Endodermal cell (in vitro differentiated cells): ENCODE data around the gene HPGD. TPM values are rescaled to one million over a fixed set of nuclear protein-coding genes. Genes with fewer than 3 reads are reported as not detected.

Experiments
- DNase-seq: peaks from one replicate; pipeline ENCODE4 v3.0.0-alpha.2; 2017
- H3K27ac ChIP-seq: 2 replicates; pipeline ENCODE4 v1.5.1; 2013; ENCODE audit warnings: mild to moderate bottlenecking, low read depth, low read length, moderate library complexity
- H3K27me3 ChIP-seq: 2 replicates; pipeline ENCODE4 v1.6.1; 2013; ENCODE audit warnings: mild to moderate bottlenecking, low read length, moderate library complexity; ENCODE audit not compliant: insufficient read depth, control insufficient read depth, poor library complexity, severe bottlenecking
- H3K36me3 ChIP-seq: 2 replicates; pipeline ENCODE4 v1.7.0; 2013; ENCODE audit warnings: mild to moderate bottlenecking, low read length, moderate library complexity; ENCODE audit not compliant: control insufficient read depth, insufficient read depth
- H3K4me1 ChIP-seq: one replicate; pipeline ENCODE4 v1.7.0; 2013; ENCODE audit warnings: low read length; ENCODE audit not compliant: control insufficient read depth, insufficient read depth
- H3K4me3 ChIP-seq: 2 replicates; pipeline ENCODE4 v1.5.1; 2013; ENCODE audit warnings: mild to moderate bottlenecking, low read length, moderate library complexity
- H3K9ac ChIP-seq: 2 replicates; pipeline ENCODE4 v1.6.1; 2013; ENCODE audit warnings: mild to moderate bottlenecking, low read length, moderate library complexity; ENCODE audit not compliant: poor library complexity, severe bottlenecking; ENCODE audit errors: extremely low read depth
- H3K9me3 ChIP-seq: 2 replicates; pipeline ENCODE4 v1.6.1; 2013; ENCODE audit warnings: mild to moderate bottlenecking, low read length, moderate library complexity; ENCODE audit not compliant: control insufficient read depth
- H3K27ac Mint-ChIP-seq: 2 replicates; pipeline ENCODE4 v1.8.0; 2020; ENCODE audit warnings: mixed read lengths
- H3K27me3 Mint-ChIP-seq: 2 replicates; pipeline ENCODE4 v1.8.0; 2021; ENCODE audit warnings: mild to moderate bottlenecking, mixed read lengths; ENCODE audit not compliant: insufficient read depth
- H3K36me3 Mint-ChIP-seq: 2 replicates; pipeline ENCODE4 v1.8.0; 2020; ENCODE audit warnings: low read depth, mixed read lengths
- H3K4me1 Mint-ChIP-seq: 2 replicates; pipeline ENCODE4 v1.8.0; 2020; ENCODE audit warnings: mixed read lengths
- H3K4me3 Mint-ChIP-seq: 2 replicates; pipeline ENCODE4 v1.8.0; 2020; ENCODE audit warnings: mild to moderate bottlenecking, moderate library complexity, mixed read lengths
- H3K9me3 Mint-ChIP-seq: 2 replicates; pipeline ENCODE4 v1.8.0; 2020; ENCODE audit warnings: mild to moderate bottlenecking, mixed read lengths
- WGBS, 2 experiments: methylation state at CpG; one replicate each; pipeline versions ENCODE4 v1.1.5 to v1.1.7; 2013; ENCODE audit warnings: missing lambda C conversion rate in 2 of 2, mixed read lengths in 1 of 2; ENCODE audit not compliant: insufficient coverage in 1 of 2, insufficient read length in 1 of 2; 5-methylcytosine and 5-hydroxymethylcytosine counted together
- total RNA-seq, 2 donors: library from RNA; stranded (reverse); fragmentation: NEBNext Ultra II Directional in 1 of 2; extraction: Animal tissue kit (Norgen Biotek cat#: 25700) in 1 of 2; gene quantifications; 2 replicates in 1 of 2; 3 replicates in 1 of 2; pipeline ENCODE4 v1.2.1, GENCODE V29; 2021
- TF ChIP-seq, protein P1 (sequence below): fragments of 200-600 bp; sonication (generic); conservative IDR thresholded peaks from 2 replicates; pipeline ENCODE4 v1.5.0; 2021; ENCODE audit warnings: antibody characterized with exemption, mild to moderate bottlenecking

Gene HPGD
- total RNA-seq, 2 donors from 2014 or later, result 1.2 to 27.7 TPM

DNA sequence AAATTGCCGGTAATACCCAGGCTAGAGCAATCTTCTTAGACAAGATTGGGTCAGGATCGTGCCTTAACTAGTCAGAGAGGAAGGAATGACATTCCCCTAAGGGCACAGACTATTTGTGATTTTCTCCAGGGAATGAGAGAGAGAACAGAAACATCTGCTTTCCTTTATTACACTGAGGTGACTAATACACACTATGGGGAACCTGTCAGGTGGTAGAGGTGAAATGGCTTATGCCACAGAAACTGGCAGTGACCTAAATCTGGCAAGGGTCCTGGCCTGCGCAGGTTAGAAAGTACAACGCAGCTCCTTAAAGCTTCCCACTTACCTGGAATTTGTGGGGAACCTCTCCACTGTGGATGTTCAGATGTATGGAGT is 16.6 kb upstream of the HPGD start:
- no peak for DNase-seq
- TF ChIP-seq, protein P1, sequence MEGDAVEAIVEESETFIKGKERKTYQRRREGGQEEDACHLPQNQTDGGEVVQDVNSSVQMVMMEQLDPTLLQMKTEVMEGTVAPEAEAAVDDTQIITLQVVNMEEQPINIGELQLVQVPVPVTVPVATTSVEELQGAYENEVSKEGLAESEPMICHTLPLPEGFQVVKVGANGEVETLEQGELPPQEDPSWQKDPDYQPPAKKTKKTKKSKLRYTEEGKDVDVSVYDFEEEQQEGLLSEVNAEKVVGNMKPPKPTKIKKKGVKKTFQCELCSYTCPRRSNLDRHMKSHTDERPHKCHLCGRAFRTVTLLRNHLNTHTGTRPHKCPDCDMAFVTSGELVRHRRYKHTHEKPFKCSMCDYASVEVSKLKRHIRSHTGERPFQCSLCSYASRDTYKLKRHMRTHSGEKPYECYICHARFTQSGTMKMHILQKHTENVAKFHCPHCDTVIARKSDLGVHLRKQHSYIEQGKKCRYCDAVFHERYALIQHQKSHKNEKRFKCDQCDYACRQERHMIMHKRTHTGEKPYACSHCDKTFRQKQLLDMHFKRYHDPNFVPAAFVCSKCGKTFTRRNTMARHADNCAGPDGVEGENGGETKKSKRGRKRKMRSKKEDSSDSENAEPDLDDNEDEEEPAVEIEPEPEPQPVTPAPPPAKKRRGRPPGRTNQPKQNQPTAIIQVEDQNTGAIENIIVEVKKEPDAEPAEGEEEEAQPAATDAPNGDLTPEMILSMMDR, result no peak
- no peaks in the 10 kb centered on the region for H3K36me3 ChIP-seq
- H3K9me3 ChIP-seq, result no peaks in the 10 kb centered on the region
- no peak overlapping the region for H3K9ac ChIP-seq
- Mint-ChIP-seq H3K4me3 (no peak overlapping the region), H3K27ac (no peak overlapping the region), H3K4me1 (no peaks in the 10 kb centered on the region), H3K36me3 (no peaks in the 10 kb centered on the region), H3K9me3 (no peaks in the 10 kb centered on the region), H3K27me3 (no peaks in the 10 kb centered on the region)
- no peaks in the 10 kb centered on the region for H3K27me3 ChIP-seq
- no peak overlapping the region for H3K4me3 ChIP-seq
- no peak overlapping the region for H3K27ac ChIP-seq
- 96 to 98% methylated on average over 4 of the region's 4 CpGs for WGBS, 2 experiments
- no peaks in the 10 kb centered on the region for H3K4me1 ChIP-seq

DNA sequence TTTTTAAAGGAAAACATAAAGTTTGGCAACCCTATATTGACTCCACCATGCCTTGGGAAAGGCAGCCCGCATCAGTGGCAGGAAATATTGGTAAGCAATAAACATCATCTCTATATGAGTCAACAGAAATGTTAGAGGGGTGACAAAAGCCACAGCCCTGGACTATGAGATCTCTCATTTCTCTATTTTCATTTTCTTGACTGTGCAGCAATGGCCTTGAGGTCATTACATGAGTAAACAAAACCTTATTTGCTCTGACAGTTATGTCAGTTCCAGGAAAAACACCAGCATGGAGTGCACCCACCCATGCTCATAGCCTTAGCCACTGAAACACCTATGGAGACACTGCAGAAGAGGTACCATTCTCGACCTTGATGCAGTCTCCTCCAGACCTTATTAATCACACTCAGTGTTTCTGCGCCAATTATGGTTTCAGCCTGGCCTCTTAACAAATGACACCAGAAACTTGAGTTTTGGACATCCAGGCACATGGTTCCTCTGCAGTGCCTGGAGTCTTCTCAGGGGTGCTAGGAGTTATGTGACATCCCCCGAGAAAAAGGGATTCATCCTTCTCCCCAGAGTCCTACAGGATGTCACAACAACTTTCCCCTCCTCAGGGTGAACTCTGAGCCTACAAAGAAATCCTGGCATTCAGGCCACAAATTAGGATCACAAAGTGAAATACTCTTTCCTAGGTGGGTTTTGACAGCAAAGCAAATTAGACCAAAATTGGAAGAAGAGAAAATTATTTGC is 16.0 kb upstream of the HPGD start:
- H3K27ac Mint-ChIP-seq, result no peak overlapping the region
- no peak overlapping the region for H3K4me3 Mint-ChIP-seq
- H3K36me3 ChIP-seq, result no peaks in the 10 kb centered on the region
- DNase-seq, result no peak
- no peaks in the 10 kb centered on the region for H3K4me1 ChIP-seq
- H3K27me3 ChIP-seq, result no peaks in the 10 kb centered on the region
- TF ChIP-seq, protein P1, result no peak
- H3K9me3 Mint-ChIP-seq, result no peaks in the 10 kb centered on the region
- H3K36me3 Mint-ChIP-seq, result no peaks in the 10 kb centered on the region
- no peak overlapping the region for H3K9ac ChIP-seq
- H3K27ac ChIP-seq, result no peak overlapping the region
- H3K4me3 ChIP-seq, result no peak overlapping the region
- no peaks in the 10 kb centered on the region for H3K27me3 Mint-ChIP-seq
- H3K9me3 ChIP-seq, result no peaks in the 10 kb centered on the region
- no peaks in the 10 kb centered on the region for H3K4me1 Mint-ChIP-seq
- WGBS, 2 experiments, result 72% methylated on average over 4 of the region's 4 CpGs; no CpG with 5 or more reads in 1 of the 2 experiments

DNA sequence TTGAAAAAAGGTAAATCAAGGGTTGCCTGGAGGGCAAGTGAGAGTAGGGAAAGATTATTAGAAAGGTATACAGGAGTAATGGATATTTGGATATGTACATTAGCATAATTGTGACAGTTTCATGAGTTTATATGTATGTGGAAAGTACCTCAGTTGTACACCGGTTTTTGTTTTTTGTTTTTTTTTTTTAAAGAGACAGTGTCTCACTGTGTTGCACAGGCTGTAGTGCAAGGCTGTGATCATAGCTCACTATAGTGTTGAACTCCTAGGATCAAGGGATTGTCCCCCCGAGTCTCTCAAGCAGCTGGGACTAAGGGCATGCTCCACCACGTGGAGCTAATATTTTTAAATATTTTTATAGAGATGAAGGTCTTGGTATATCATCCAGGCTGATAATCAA is 15.3 kb upstream of the HPGD start:
- H3K36me3 Mint-ChIP-seq, result no peaks in the 10 kb centered on the region
- TF ChIP-seq, protein P1, result no peak
- H3K27ac Mint-ChIP-seq, result no peak overlapping the region
- peaks cover 2% of the 10 kb centered on the region for H3K4me1 Mint-ChIP-seq
- H3K9me3 Mint-ChIP-seq, result no peaks in the 10 kb centered on the region
- H3K27ac ChIP-seq, result no peak overlapping the region
- H3K9me3 ChIP-seq, result no peaks in the 10 kb centered on the region
- H3K27me3 ChIP-seq, result no peaks in the 10 kb centered on the region
- DNase-seq, result no peak
- H3K36me3 ChIP-seq, result no peaks in the 10 kb centered on the region
- no peak overlapping the region for H3K4me3 Mint-ChIP-seq
- no peaks in the 10 kb centered on the region for H3K4me1 ChIP-seq
- no peaks in the 10 kb centered on the region for H3K27me3 Mint-ChIP-seq
- no peak overlapping the region for H3K4me3 ChIP-seq
- WGBS, 2 experiments, result 83 to 94% methylated on average over 1 to 3 of the region's 3 CpGs
- H3K9ac ChIP-seq, result no peak overlapping the region
